ENCODE data around the gene AXIN2.
"Not testable (repeated sequence)": the region's sequence is repeated elsewhere in the genome, so short reads cannot be mapped to it uniquely, and the experiment has no call there.

Gene AXIN2

GRCh38 chr17:65515512-65515911, 45.9 kb downstream of the AXIN2 start:
- DNase-seq (ENCODE audit: low read depth): no peak
- H3K4me3 ChIP-seq (replicated peaks; ENCODE audit: low read depth, low read length): no peak overlapping the region
- TF ChIP-seq, protein P1, sequence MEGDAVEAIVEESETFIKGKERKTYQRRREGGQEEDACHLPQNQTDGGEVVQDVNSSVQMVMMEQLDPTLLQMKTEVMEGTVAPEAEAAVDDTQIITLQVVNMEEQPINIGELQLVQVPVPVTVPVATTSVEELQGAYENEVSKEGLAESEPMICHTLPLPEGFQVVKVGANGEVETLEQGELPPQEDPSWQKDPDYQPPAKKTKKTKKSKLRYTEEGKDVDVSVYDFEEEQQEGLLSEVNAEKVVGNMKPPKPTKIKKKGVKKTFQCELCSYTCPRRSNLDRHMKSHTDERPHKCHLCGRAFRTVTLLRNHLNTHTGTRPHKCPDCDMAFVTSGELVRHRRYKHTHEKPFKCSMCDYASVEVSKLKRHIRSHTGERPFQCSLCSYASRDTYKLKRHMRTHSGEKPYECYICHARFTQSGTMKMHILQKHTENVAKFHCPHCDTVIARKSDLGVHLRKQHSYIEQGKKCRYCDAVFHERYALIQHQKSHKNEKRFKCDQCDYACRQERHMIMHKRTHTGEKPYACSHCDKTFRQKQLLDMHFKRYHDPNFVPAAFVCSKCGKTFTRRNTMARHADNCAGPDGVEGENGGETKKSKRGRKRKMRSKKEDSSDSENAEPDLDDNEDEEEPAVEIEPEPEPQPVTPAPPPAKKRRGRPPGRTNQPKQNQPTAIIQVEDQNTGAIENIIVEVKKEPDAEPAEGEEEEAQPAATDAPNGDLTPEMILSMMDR (IDR thresholded peaks at IDR 0.05; ENCODE audit: low read length, missing control alignments): no peak

DNA sequence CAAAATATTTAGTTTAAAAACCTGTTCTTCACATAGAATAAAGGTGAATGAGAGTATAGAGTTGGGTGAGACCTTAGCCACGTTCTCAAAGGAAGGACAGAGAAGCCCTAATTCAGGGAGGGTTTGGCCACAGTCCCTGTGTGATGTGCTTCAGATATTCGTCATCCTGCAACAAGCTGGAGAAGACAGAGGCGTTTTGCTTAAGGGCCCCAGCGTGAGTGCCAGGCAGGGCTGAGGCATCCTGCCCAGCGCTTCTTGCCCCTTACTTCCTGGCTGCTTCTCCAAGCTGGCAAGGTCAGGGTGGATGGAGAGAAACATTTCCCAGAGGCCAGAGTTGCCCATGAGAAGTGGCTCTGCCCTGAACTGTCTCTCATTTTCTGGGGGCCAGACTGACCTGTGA, 46.9 kb downstream of the AXIN2 start:
- peak; percentile 11 for DNase-seq (ENCODE audit: low read depth)
- no peak overlapping the region for H3K4me3 ChIP-seq (replicated peaks; ENCODE audit: low read depth, low read length)
- TF ChIP-seq, protein P1 (IDR thresholded peaks at IDR 0.05; ENCODE audit: low read length, missing control alignments): no peak

DNA sequence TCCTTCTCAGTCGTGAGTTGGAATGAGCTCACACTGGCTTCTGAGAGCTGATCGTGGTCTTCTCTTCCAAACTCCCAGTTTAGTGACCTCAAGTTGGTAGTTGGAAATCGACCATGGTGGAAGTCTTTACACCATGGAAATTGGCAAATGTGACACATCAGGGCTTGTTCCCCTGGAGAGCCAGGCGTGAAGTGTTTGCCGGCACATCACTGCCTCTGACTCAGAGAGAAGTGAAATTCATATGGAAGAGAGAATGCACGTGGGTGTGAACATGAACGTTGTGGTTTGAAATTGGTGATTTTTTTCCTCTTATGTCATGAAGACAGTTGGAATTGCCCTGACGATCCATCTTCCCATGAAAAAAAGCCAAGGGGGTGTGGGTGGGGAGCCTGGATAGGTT, 47.4 kb downstream of the AXIN2 start:
- H3K4me3 ChIP-seq (replicated peaks; ENCODE audit: low read depth, low read length): no peak overlapping the region
- peak; percentile 59 for DNase-seq (ENCODE audit: low read depth)
- TF ChIP-seq, protein P1 (IDR thresholded peaks at IDR 0.05; ENCODE audit: low read length, missing control alignments): no peak

DNA sequence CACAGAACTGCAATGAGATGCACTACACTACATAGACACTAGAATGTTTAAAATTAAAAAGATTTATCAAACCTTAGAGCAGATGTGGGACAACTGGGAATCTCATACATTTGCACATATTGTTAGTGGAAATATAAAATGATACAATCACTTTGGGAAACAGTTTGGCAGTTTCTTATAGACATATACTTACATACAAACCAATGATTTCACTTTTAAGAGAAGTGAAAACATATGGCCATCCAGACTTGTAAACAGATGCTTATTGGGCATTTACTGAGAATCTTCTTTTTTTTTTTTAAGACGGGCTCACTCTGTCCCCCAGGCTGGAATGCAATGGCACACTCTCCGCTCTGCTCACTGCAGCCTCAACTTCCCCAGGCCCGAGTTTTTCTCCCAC, 50.1 kb downstream of the AXIN2 start:
- H3K4me3 ChIP-seq (replicated peaks; ENCODE audit: low read depth, low read length): no peak overlapping the region
- TF ChIP-seq, protein P1 (IDR thresholded peaks at IDR 0.05; ENCODE audit: low read length, missing control alignments): no peak
- DNase-seq (ENCODE audit: low read depth): no peak

DNA sequence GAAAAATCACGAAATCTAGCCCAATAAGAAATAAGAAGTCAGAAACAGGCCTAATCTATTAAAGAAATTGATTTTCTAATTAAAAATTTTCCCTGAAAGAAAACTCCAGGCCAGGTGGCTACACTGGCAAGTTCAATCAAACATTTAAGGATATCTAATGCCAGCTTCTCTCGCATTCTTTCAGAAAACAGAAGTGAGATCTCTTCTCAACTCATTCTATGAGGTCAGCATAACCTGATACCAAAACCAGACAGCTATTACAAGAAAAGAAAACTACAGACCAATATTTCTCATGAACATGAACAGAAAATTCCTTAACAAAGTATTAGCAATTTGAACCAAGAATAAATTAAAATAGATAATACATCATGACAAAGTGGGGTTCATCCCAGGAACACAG, 52.4 kb downstream of the AXIN2 start:
- TF ChIP-seq, protein P1 (IDR thresholded peaks at IDR 0.05; ENCODE audit: low read length, missing control alignments): no peak
- no peak for DNase-seq (ENCODE audit: low read depth)
- H3K4me3 ChIP-seq (replicated peaks; ENCODE audit: low read depth, low read length): no peak overlapping the region

GRCh38 chr17:65504673-65505072, 56.8 kb downstream of the AXIN2 start:
- DNase-seq (ENCODE audit: low read depth); H3K4me3 ChIP-seq (replicated peaks; ENCODE audit: low read depth, low read length): not testable (repeated sequence)

DNA sequence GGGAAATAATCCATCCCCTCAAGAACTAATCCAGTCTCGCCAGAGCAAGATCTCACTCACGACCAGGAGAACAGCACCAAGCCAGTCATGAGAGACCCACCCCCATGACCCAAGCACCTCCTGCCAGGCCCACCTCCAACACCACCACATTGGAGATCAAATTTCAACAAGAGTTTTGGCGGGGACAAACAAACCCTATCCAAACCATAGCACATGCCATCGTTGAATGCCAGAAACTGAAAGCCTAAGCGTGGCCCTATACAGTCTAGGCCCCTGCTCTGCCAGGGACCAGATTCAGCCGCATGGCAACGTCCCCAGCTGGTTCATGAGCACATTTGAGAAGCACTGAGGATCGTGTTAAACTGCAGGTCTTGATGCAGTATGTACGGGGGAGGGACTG, 57.3 kb downstream of the AXIN2 start:
- no peak overlapping the region for H3K4me3 ChIP-seq (replicated peaks; ENCODE audit: low read depth, low read length)
- no peak for DNase-seq (ENCODE audit: low read depth)
- TF ChIP-seq, protein P1 (IDR thresholded peaks at IDR 0.05; ENCODE audit: low read length, missing control alignments): no peak

- TF ChIP-seq, protein P1 (IDR thresholded peaks at IDR 0.05; ENCODE audit: low read length, missing control alignments): no peak
- H3K4me3 ChIP-seq (replicated peaks; ENCODE audit: low read depth, low read length): no peak overlapping the region
- DNase-seq (ENCODE audit: low read depth): no peak
Observed at GRCh38 chr17:65503557-65503956, 57.9 kb downstream of the AXIN2 start.
